Astrocyte (in vitro differentiated cells and primary cell): ENCODE data around the gene GIMAP1. TPM values are rescaled to one million over a fixed set of nuclear protein-coding genes. Genes with fewer than 3 reads are reported as not detected.

Experiments used
- DNase-seq: peaks from one replicate; pipeline ENCODE4 v3.0.0-alpha.2; 2010; ENCODE audit warnings: low read depth
- FAIRE-seq: peaks from 2 replicates; lab custom pipeline; 2011; peaks lifted over from hg19 to GRCh38; lab: Jason Lieb, UNC
- H2AFZ ChIP-seq: 2 replicates; pipeline ENCODE4 v1.6.0; 2012; ENCODE audit warnings: low read depth, low read length, inconsistent platforms
- H3K27ac ChIP-seq: 2 replicates; pipeline ENCODE4 v1.5.1; 2011; ENCODE audit warnings: low read depth, low read length, inconsistent platforms
- H3K27me3 ChIP-seq: 2 replicates; pipeline ENCODE4 v1.6.0; 2011; ENCODE audit warnings: low read length, inconsistent platforms; ENCODE audit not compliant: insufficient read depth
- H3K36me3 ChIP-seq: 2 replicates; pipeline ENCODE4 v1.5.1; 2011; ENCODE audit warnings: low read length, inconsistent platforms; ENCODE audit not compliant: insufficient read depth
- H3K4me1 ChIP-seq: 2 replicates; pipeline ENCODE4 v1.5.1; 2011; ENCODE audit warnings: low read length, inconsistent platforms; ENCODE audit not compliant: insufficient read depth
- H3K4me2 ChIP-seq: 2 replicates; pipeline ENCODE4 v1.6.0; 2012; ENCODE audit warnings: low read length, inconsistent platforms
- H3K4me3 ChIP-seq: 2 replicates; pipeline ENCODE4 v1.5.1; 2011; ENCODE audit warnings: low read depth, mild to moderate bottlenecking, low read length, inconsistent platforms; ENCODE audit not compliant: insufficient read depth
- H3K79me2 ChIP-seq: 2 replicates; pipeline ENCODE4 v1.6.0; 2012; ENCODE audit warnings: mild to moderate bottlenecking, low read length, inconsistent platforms; ENCODE audit not compliant: insufficient read depth
- H3K9ac ChIP-seq: 2 replicates; pipeline ENCODE4 v1.6.0; 2012; ENCODE audit warnings: mild to moderate bottlenecking, low read length, inconsistent platforms
- H3K9me3 ChIP-seq: 2 replicates; pipeline ENCODE4 v1.5.1; 2012; ENCODE audit warnings: low read depth, mild to moderate bottlenecking, low read length, inconsistent platforms; ENCODE audit not compliant: insufficient read depth
- H4K20me1 ChIP-seq: 2 replicates; pipeline ENCODE4 v1.6.0; 2012; ENCODE audit warnings: low read length, inconsistent platforms; ENCODE audit not compliant: insufficient read depth
- H3K27ac Mint-ChIP-seq: one replicate; pipeline ENCODE4 v1.8.0; 2021; ENCODE audit warnings: mild to moderate bottlenecking, mixed read lengths; ENCODE audit not compliant: unreplicated experiment
- H3K27me3 Mint-ChIP-seq: one replicate; pipeline ENCODE4 v1.8.0; 2021; ENCODE audit warnings: low read depth, mixed read lengths; ENCODE audit not compliant: unreplicated experiment
- H3K36me3 Mint-ChIP-seq: one replicate; pipeline ENCODE4 v1.8.0; 2021; ENCODE audit warnings: low read depth, mixed read lengths; ENCODE audit not compliant: unreplicated experiment
- H3K4me1 Mint-ChIP-seq: one replicate; pipeline ENCODE4 v1.8.0; 2021; ENCODE audit warnings: low read depth, mixed read lengths; ENCODE audit not compliant: unreplicated experiment
- H3K4me3 Mint-ChIP-seq: one replicate; pipeline ENCODE4 v1.8.0; 2021; ENCODE audit warnings: mild to moderate bottlenecking, moderate library complexity, mixed read lengths; ENCODE audit not compliant: unreplicated experiment
- H3K9me3 Mint-ChIP-seq: one replicate; pipeline ENCODE4 v1.8.0; 2021; ENCODE audit warnings: mild to moderate bottlenecking, mixed read lengths; ENCODE audit not compliant: unreplicated experiment
- CTCF ChIP-seq: IDR thresholded peaks from 2 replicates; pipeline ENCODE4 v1.5.1; 2011; ENCODE audit warnings: low read depth, mild to moderate bottlenecking, inconsistent platforms, low read length, moderate library complexity; ENCODE audit not compliant: insufficient read depth
- EZH2 ChIP-seq: IDR thresholded peaks from 2 replicates; pipeline ENCODE4 v1.6.1; 2012; ENCODE audit warnings: mild to moderate bottlenecking, low read length, inconsistent platforms; ENCODE audit not compliant: insufficient read depth
- total RNA-seq: library from RNA; stranded (reverse); gene quantifications from 2 replicates; pipeline ENCODE4 v1.2.1, GENCODE V29; 2021

The GIMAP1 gene
- total RNA-seq, 1 donor from 2014 or later = not detected

- no peaks in the 10 kb centered on the region for H3K27me3 ChIP-seq
These were observed 21.0 kb downstream of the GIMAP1 start, which contains the start of gene GIMAP5 for GRCh38 chr7:150737265-150738055. GIMAP5 (plus strand) TSS chr7:150737418; CDS start chr7:150740885, 3,467 bp downstream.

GRCh38 chr7:150738092-150738491, 21.7 kb downstream of the GIMAP1 start:
- H2AFZ ChIP-seq = no peak overlapping the region
- TF ChIP-seq EZH2 = no peak
- TF ChIP-seq CTCF = no peak
- no peak for FAIRE-seq
- no peaks in the 10 kb centered on the region for H3K36me3 ChIP-seq
- no peaks in the 10 kb centered on the region for H3K4me1 ChIP-seq
- no peak overlapping the region for H3K9ac ChIP-seq
- no peak overlapping the region for H3K27ac ChIP-seq
- H3K79me2 ChIP-seq = no peaks in the 10 kb centered on the region
- H3K27me3 ChIP-seq = no peaks in the 10 kb centered on the region
- H4K20me1 ChIP-seq = no peaks in the 10 kb centered on the region
- H3K9me3 ChIP-seq = no peaks in the 10 kb centered on the region
- Mint-ChIP-seq H3K9me3 (peaks cover 6% of the 10 kb centered on the region), H3K4me1 (no peaks in the 10 kb centered on the region), H3K27me3 (peaks cover 90% of the 10 kb centered on the region), H3K36me3 (no peaks in the 10 kb centered on the region), H3K27ac (no peak overlapping the region), H3K4me3 (no peak overlapping the region)
- no peak for DNase-seq
- no peak overlapping the region for H3K4me2 ChIP-seq
- no peak overlapping the region for H3K4me3 ChIP-seq

More at GRCh38 chr7:150737265-150738055, 21.0 kb downstream of the GIMAP1 start, which contains the start of gene GIMAP5:
- TF ChIP-seq CTCF (no peak), EZH2 (no peak)
- no peaks in the 10 kb centered on the region for H3K4me1 ChIP-seq
- Mint-ChIP-seq H3K4me3 (no peak within 1 kb of the TSS), H3K36me3 (no peaks in the 10 kb centered on the region), H3K9me3 (peaks cover 4% of the 10 kb centered on the region), H3K27ac (no peak within 1 kb of the TSS), H3K4me1 (no peaks in the 10 kb centered on the region), H3K27me3 (peaks cover 90% of the 10 kb centered on the region)
- no peak within 1 kb of the TSS for H3K27ac ChIP-seq
- no peak within 1 kb of the TSS for H2AFZ ChIP-seq
- H3K4me3 ChIP-seq = no peak within 1 kb of the TSS
- no peak for DNase-seq
- no peaks in the 10 kb centered on the region for H3K79me2 ChIP-seq
- no peak within 1 kb of the TSS for H3K4me2 ChIP-seq
- no peak within 1 kb of the TSS for H3K9ac ChIP-seq
- FAIRE-seq = no peak
- H3K9me3 ChIP-seq = no peaks in the 10 kb centered on the region
- no peaks in the 10 kb centered on the region for H4K20me1 ChIP-seq
- H3K36me3 ChIP-seq = no peaks in the 10 kb centered on the region

- H4K20me1 ChIP-seq = no peaks in the 10 kb centered on the region
- H3K79me2 ChIP-seq = no peaks in the 10 kb centered on the region
- TF ChIP-seq EZH2 = no peak
- TF ChIP-seq CTCF = no peak
- DNase-seq = no peak
- H3K27me3 ChIP-seq = no peaks in the 10 kb centered on the region
- no peak overlapping the region for H3K27ac ChIP-seq
- H3K9me3 ChIP-seq = no peaks in the 10 kb centered on the region
- Mint-ChIP-seq H3K4me1 (no peaks in the 10 kb centered on the region), H3K27ac (no peak overlapping the region), H3K4me3 (no peak overlapping the region), H3K36me3 (no peaks in the 10 kb centered on the region), H3K9me3 (peaks cover 2% of the 10 kb centered on the region), H3K27me3 (peaks cover 90% of the 10 kb centered on the region)
- H2AFZ ChIP-seq = no peak overlapping the region
- H3K36me3 ChIP-seq = no peaks in the 10 kb centered on the region
- H3K4me1 ChIP-seq = no peaks in the 10 kb centered on the region
- FAIRE-seq = no peak
- no peak overlapping the region for H3K4me2 ChIP-seq
- no peak overlapping the region for H3K4me3 ChIP-seq
- no peak overlapping the region for H3K9ac ChIP-seq
These were observed 22.2 kb downstream of the GIMAP1 start for GRCh38 chr7:150738591-150739001.
